Measurements from ENCODE around the gene EEFSEC. TPM values are rescaled to one million over a fixed set of nuclear protein-coding genes. Genes with fewer than 3 reads are reported as not detected.

The EEFSEC gene
- total RNA-seq, 1 donor from 2014 or later = 24.6 TPM

DNA sequence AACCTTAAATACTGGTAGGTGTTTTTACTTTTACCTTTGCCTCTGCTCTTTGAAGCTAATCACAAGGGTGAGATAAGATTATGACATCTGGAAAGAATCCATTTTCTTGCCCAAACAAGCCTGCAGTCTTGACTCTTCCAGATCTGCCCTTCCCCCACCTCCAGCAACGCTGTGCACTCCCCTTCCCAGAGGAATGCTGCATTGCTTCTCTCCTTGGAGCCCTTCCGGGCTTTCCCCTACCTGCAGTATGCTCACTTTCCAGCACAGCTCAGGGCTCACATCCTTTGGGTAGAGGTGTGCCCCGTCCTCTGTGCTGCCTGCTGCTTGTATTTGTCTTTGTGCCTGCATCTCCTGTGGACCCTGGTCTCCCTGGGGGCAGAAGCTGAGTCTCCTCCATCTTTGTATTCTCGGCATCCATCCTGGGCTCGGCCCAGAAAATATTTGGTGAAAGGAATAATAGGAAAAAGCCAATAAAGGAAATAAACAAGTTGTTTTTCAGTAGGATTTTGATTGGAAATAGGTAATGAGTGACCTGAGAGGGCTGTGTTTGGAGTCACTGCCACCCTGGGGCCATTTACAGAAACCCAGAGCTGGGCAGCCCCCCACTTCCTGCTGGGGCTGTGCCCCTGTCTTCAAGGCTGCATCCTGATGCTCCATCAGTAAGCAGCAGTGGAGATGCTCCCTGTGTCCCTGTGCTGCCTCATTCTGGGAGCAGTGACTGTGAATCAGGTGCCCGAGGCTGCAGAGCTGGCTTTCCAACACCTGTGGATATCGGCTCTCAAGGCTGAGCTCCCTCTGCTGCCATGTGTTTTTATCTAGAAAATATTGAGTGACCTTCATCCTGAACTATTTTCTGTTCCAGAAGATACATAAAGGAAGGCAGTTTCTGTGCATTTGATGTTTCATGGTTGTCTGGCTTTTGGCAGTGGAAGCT, 117.5 kb downstream of the EEFSEC start:
- Histone ChIP-seq H3K9me3 (no peaks in the 10 kb centered on the region), H3K36me3 (no peaks in the 10 kb centered on the region), H3K27me3 (no peaks in the 10 kb centered on the region), H3K4me3 (no peak overlapping the region), H3K4me1 (peaks cover 5% of the 10 kb centered on the region), H3K27ac (no peak overlapping the region)
- intact Hi-C loops (cut with DNase I) = no loop called here
- DNase-seq (ENCODE audit: extremely low spot score in 2 of 2) = peak; percentile 56 to 74
- TF ChIP-seq POLR2A (IDR thresholded peaks at IDR 0.05) (no peak), POLR2AphosphoS5 (IDR thresholded peaks at IDR 0.05; ENCODE audit: insufficient read depth in 1 of 2, low read depth in 1 of 2) (no peak)
- TF ChIP-seq, protein P1, sequence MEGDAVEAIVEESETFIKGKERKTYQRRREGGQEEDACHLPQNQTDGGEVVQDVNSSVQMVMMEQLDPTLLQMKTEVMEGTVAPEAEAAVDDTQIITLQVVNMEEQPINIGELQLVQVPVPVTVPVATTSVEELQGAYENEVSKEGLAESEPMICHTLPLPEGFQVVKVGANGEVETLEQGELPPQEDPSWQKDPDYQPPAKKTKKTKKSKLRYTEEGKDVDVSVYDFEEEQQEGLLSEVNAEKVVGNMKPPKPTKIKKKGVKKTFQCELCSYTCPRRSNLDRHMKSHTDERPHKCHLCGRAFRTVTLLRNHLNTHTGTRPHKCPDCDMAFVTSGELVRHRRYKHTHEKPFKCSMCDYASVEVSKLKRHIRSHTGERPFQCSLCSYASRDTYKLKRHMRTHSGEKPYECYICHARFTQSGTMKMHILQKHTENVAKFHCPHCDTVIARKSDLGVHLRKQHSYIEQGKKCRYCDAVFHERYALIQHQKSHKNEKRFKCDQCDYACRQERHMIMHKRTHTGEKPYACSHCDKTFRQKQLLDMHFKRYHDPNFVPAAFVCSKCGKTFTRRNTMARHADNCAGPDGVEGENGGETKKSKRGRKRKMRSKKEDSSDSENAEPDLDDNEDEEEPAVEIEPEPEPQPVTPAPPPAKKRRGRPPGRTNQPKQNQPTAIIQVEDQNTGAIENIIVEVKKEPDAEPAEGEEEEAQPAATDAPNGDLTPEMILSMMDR (IDR thresholded peaks at IDR 0.05) = no peak

DNA sequence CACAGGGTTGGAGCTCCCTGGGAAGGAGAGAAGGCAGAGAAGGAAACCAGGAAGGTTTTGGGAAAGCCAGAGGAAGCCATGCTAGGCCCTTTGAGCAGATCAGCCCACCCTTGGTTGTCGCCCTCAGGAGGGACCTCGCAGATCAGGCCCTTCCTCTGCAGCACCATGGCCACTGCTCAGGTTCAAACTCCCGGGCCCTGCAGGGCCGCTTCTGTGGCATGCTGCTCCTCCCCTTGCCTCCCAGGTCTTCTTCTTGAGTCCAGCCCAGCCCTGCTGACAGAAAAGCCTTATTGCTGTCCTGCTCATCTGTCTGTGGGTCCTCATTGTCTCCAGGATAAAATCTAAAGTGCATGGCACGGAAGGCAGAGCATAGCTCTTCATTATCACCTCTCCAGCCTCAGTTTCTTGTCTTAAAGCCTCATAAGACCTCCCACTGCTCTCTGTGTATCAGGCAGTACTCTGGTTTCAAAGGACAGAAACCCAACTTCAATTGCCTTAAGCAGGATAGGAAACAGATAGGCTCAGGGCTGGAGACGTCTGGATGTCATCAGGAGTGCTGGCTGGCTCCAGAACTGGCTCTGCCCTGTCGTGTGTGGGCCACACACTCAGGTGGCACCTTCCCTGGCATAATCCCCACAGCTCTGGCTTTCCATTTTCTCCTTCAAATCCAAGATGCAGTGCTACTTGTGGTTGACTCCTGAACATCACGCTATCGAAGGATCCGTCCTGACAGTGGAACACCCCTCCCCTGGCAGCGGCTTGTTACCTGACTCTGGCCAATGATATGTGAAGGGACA, 118.5 kb downstream of the EEFSEC start:
- no peaks in the 10 kb centered on the region for H3K27me3 ChIP-seq
- intact Hi-C loops (cut with DNase I) = no loop called here
- H3K9me3 ChIP-seq = no peaks in the 10 kb centered on the region
- peak; percentile 60 to 70 for DNase-seq (ENCODE audit: extremely low spot score in 2 of 2)
- H3K27ac ChIP-seq = no peak overlapping the region
- no peak overlapping the region for H3K4me3 ChIP-seq
- peaks cover 5% of the 10 kb centered on the region for H3K4me1 ChIP-seq
- TF ChIP-seq POLR2A (IDR thresholded peaks at IDR 0.05) (no peak), POLR2AphosphoS5 (IDR thresholded peaks at IDR 0.05; ENCODE audit: insufficient read depth in 1 of 2, low read depth in 1 of 2) (no peak)
- TF ChIP-seq, protein P1 (IDR thresholded peaks at IDR 0.05) = no peak
- no peaks in the 10 kb centered on the region for H3K36me3 ChIP-seq

GRCh38 chr3:128273109-128273840, 120.0 kb downstream of the EEFSEC start:
- intact Hi-C loops (cut with DNase I) = no loop called here
- Histone ChIP-seq H3K4me1 (peaks cover 17% of the 10 kb centered on the region), H3K9me3 (no peaks in the 10 kb centered on the region), H3K4me3 (no peak overlapping the region), H3K27me3 (no peaks in the 10 kb centered on the region), H3K36me3 (no peaks in the 10 kb centered on the region), H3K27ac (no peak overlapping the region)
- DNase-seq (ENCODE audit: extremely low spot score in 2 of 2) = peak; percentile 64 to 70
- TF ChIP-seq POLR2AphosphoS5 (IDR thresholded peaks at IDR 0.05; ENCODE audit: insufficient read depth in 1 of 2, low read depth in 1 of 2) (no peak), POLR2A (IDR thresholded peaks at IDR 0.05) (no peak)
- TF ChIP-seq, protein P1 (IDR thresholded peaks at IDR 0.05) = no peak

DNA sequence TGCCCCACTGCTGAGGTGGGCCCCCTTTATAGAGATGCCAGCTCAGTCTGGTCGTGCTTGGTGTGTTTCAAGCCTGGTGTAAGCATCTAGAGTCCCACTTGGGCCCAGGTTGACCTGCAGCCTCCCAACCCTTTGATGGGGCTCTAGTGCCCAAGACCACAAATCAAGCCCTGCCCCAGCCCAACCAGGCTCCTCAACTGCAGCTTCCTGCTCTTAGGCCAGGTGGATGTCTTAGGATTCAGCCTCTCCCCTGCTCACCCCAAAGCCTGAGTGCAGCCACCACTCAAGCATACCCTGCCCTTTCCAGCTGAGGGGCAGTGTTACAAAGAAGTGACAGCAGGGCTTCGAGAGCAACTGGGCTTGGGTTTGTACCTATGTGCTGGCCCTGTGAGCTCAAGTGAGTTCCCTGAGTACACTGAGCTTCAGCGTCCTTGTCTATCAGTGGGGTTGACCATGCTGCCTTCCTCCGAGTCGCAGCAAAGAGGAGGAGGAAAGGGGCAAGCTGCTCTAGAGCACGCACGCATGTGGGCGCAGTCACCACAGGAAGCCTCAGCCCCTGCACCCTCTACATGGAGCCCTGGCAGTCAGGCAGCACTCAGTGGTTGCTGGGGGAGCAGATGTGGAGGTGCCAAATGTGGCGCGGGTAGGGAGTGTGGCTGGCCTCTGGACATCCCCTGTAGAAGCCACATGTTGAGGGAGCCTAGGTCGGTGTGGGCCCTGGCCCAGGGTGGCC, 120.7 kb downstream of the EEFSEC start:
- no peak for TF ChIP-seq POLR2AphosphoS5 (IDR thresholded peaks at IDR 0.05; ENCODE audit: insufficient read depth in 1 of 2, low read depth in 1 of 2)
- TF ChIP-seq, protein P1 (IDR thresholded peaks at IDR 0.05) = no peak
- TF ChIP-seq POLR2A (IDR thresholded peaks at IDR 0.05) = no peak
- intact Hi-C loops (cut with DNase I) = no loop called here

More for the DNA sequence above, 120.7 kb downstream of the EEFSEC start:
- Histone ChIP-seq H3K36me3 (no peaks in the 10 kb centered on the region), H3K27me3 (no peaks in the 10 kb centered on the region), H3K4me3 (no peak overlapping the region), H3K4me1 (peaks cover 24% of the 10 kb centered on the region), H3K9me3 (no peaks in the 10 kb centered on the region), H3K27ac (no peak overlapping the region)
- peak; percentile 31 to 67 for DNase-seq (ENCODE audit: extremely low spot score in 2 of 2)
